Measurements from ENCODE around the gene HSPA8.

HSPA8 gene

GRCh38 chr11:123051634-123052033 lies 10.3 kb downstream of the HSPA8 start:
- in situ Hi-C loops (cut with HindIII; ENCODE audit: low sequenced_read_pairs) = no loop called here

GRCh38 chr11:123051146-123051545 lies 10.8 kb downstream of the HSPA8 start:
- in situ Hi-C loops (cut with HindIII; ENCODE audit: low sequenced_read_pairs) = no loop called here

GRCh38 chr11:123047947-123048293 lies 14.0 kb downstream of the HSPA8 start:
- in situ Hi-C loops (cut with HindIII; ENCODE audit: low sequenced_read_pairs) = loop anchor here (25.0 kb wide), 2 partner anchors 186 to 411 kb away; no protein-coding TSS in a partner anchor

GRCh38 chr11:123047266-123047946 lies 14.5 kb downstream of the HSPA8 start:
- in situ Hi-C loops (cut with HindIII; ENCODE audit: low sequenced_read_pairs) = loop anchor here (25.0 kb wide), 2 partner anchors 185 to 410 kb away; no protein-coding TSS in a partner anchor

GRCh38 chr11:123046473-123047259 lies 15.3 kb downstream of the HSPA8 start:
- in situ Hi-C loops (cut with HindIII; ENCODE audit: low sequenced_read_pairs) = loop anchor here (25.0 kb wide), 2 partner anchors 184 to 409 kb away; no protein-coding TSS in a partner anchor

- in situ Hi-C loops (cut with HindIII; ENCODE audit: low sequenced_read_pairs) = loop anchor here (25.0 kb wide), 2 partner anchors 183 to 408 kb away; no protein-coding TSS in a partner anchor
Observed at GRCh38 chr11:123045101-123045500, 16.8 kb downstream of the HSPA8 start.

GRCh38 chr11:123041185-123041584 lies 20.8 kb downstream of the HSPA8 start:
- in situ Hi-C loops (cut with HindIII; ENCODE audit: low sequenced_read_pairs) = loop anchor here (25.0 kb wide), 2 partner anchors 179 to 404 kb away; no protein-coding TSS in a partner anchor

GRCh38 chr11:123040111-123040432 lies 21.9 kb downstream of the HSPA8 start:
- in situ Hi-C loops (cut with HindIII; ENCODE audit: low sequenced_read_pairs) = loop anchor here (25.0 kb wide), 2 partner anchors 178 to 403 kb away; no protein-coding TSS in a partner anchor

- in situ Hi-C loops (cut with HindIII; ENCODE audit: low sequenced_read_pairs) = loop anchor here (25.0 kb wide), 2 partner anchors 174 to 399 kb away; no protein-coding TSS in a partner anchor
Observed at GRCh38 chr11:123035831-123036230, 26.1 kb downstream of the HSPA8 start.

- in situ Hi-C loops (cut with HindIII; ENCODE audit: low sequenced_read_pairs) = loop anchor here (25.0 kb wide), 2 partner anchors 172 to 397 kb away; no protein-coding TSS in a partner anchor
Observed at GRCh38 chr11:123034597-123034996, 27.3 kb downstream of the HSPA8 start.

GRCh38 chr11:123033895-123034294 lies 28.0 kb downstream of the HSPA8 start:
- in situ Hi-C loops (cut with HindIII; ENCODE audit: low sequenced_read_pairs) = loop anchor here (25.0 kb wide), 2 partner anchors 172 to 397 kb away; no protein-coding TSS in a partner anchor

- in situ Hi-C loops (cut with HindIII; ENCODE audit: low sequenced_read_pairs) = loop anchor here (25.0 kb wide), 2 partner anchors 168 to 393 kb away; no protein-coding TSS in a partner anchor
Observed at GRCh38 chr11:123030517-123030916, 31.4 kb downstream of the HSPA8 start.

- in situ Hi-C loops (cut with HindIII; ENCODE audit: low sequenced_read_pairs) = no loop called here
Observed at GRCh38 chr11:123020968-123021367, 41.0 kb downstream of the HSPA8 start.

- in situ Hi-C loops (cut with HindIII; ENCODE audit: low sequenced_read_pairs) = no loop called here
Observed at GRCh38 chr11:123018702-123019101, 43.2 kb downstream of the HSPA8 start.

GRCh38 chr11:123011510-123011909 lies 50.4 kb downstream of the HSPA8 start:
- in situ Hi-C loops (cut with HindIII; ENCODE audit: low sequenced_read_pairs) = no loop called here
